GM23248 (cell line): ENCODE measurements around the gene PDCD1LG2.

Experiments
- EZH2 ChIP-seq: fragments of 200-600 bp; sonication (generic); IDR thresholded peaks from 2 replicates; pipeline ENCODE4 v1.6.1; 2018; ENCODE audit warnings: antibody characterized with exemption, mild to moderate bottlenecking; ENCODE audit not compliant: insufficient read depth, poor library complexity, severe bottlenecking
- EZH2phosphoT487 ChIP-seq: fragments of 200-600 bp; sonication (generic); IDR thresholded peaks from 2 replicates; pipeline ENCODE4 v1.6.1; 2018; ENCODE audit warnings: antibody characterized with exemption, moderate library complexity, mild to moderate bottlenecking, low read depth; ENCODE audit not compliant: insufficient read depth

- no peak for TF ChIP-seq EZH2
- no peak for TF ChIP-seq EZH2phosphoT487
Observed at GRCh38 chr9:5569409-5569808, 59.1 kb downstream of the PDCD1LG2 start.
